Measurements from ENCODE around the gene KRTAP9-8. TPM values are rescaled to one million over a fixed set of nuclear protein-coding genes. Genes with fewer than 3 reads are reported as not detected.
"Not testable (repeated sequence)": the region's sequence is repeated elsewhere in the genome, so short reads cannot be mapped to it uniquely, and the experiment has no call there.

Gene KRTAP9-8
- total RNA-seq, 2 donors from 2014 or later: not detected

- intact Hi-C loops (cut with DNase I): no loop called here
- Histone ChIP-seq H3K4me1 (no peaks in the 10 kb centered on the region), H3K4me3 (no peak overlapping the region), H3K36me3 (no peaks in the 10 kb centered on the region), H3K9ac (ENCODE audit: low read depth in 2 of 2, low read length in 2 of 2) (no peak overlapping the region), H3K27ac (no peak overlapping the region), H3K27me3 (no peaks in the 10 kb centered on the region), H3K9me3 (no peaks in the 10 kb centered on the region)
- no peak for TF ChIP-seq CTCF (IDR thresholded peaks at IDR 0.05)
- DNase-seq: no peak
Observed at GRCh38 chr17:41212524-41213169, 25.2 kb upstream of the KRTAP9-8 start.

GRCh38 chr17:41215681-41216080 is 22.1 kb upstream of the KRTAP9-8 start:
- intact Hi-C loops (cut with DNase I): no loop called here
- H3K36me3 ChIP-seq: no peaks in the 10 kb centered on the region
- H3K27me3 ChIP-seq: no peaks in the 10 kb centered on the region
- H3K9me3 ChIP-seq: no peaks in the 10 kb centered on the region
- TF ChIP-seq CTCF (IDR thresholded peaks at IDR 0.05): no peak
- H3K4me1 ChIP-seq: no peaks in the 10 kb centered on the region
- H3K27ac ChIP-seq: no peak overlapping the region
- no peak overlapping the region for H3K9ac ChIP-seq (ENCODE audit: low read depth in 2 of 2, low read length in 2 of 2)
- H3K4me3 ChIP-seq: no peak overlapping the region
- no peak for DNase-seq

GRCh38 chr17:41223821-41224220 is 14.0 kb upstream of the KRTAP9-8 start:
- H3K27me3 ChIP-seq: no peaks in the 10 kb centered on the region
- no peak overlapping the region for H3K27ac ChIP-seq
- H3K4me3 ChIP-seq: no peak overlapping the region
- no peaks in the 10 kb centered on the region for H3K4me1 ChIP-seq
- TF ChIP-seq CTCF (IDR thresholded peaks at IDR 0.05): no peak
- H3K9me3 ChIP-seq: no peaks in the 10 kb centered on the region
- intact Hi-C loops (cut with DNase I): no loop called here
- no peaks in the 10 kb centered on the region for H3K36me3 ChIP-seq
- no peak overlapping the region for H3K9ac ChIP-seq (ENCODE audit: low read depth in 2 of 2, low read length in 2 of 2)
- no peak for DNase-seq

- no peak overlapping the region for H3K27ac ChIP-seq
- H3K9ac ChIP-seq (ENCODE audit: low read depth in 2 of 2, low read length in 2 of 2): no peak overlapping the region
- H3K27me3 ChIP-seq: no peaks in the 10 kb centered on the region
- H3K9me3 ChIP-seq: no peaks in the 10 kb centered on the region
- no peak for TF ChIP-seq CTCF (IDR thresholded peaks at IDR 0.05)
- no peak overlapping the region for H3K4me3 ChIP-seq
- no peaks in the 10 kb centered on the region for H3K36me3 ChIP-seq
- intact Hi-C loops (cut with DNase I): no loop called here
- no peak for DNase-seq
- H3K4me1 ChIP-seq: no peaks in the 10 kb centered on the region
Observed at GRCh38 chr17:41226051-41226450, 11.7 kb upstream of the KRTAP9-8 start.

- DNase-seq; H3K27me3 ChIP-seq; intact Hi-C loops (cut with DNase I): not testable (repeated sequence)
Observed at GRCh38 chr17:41226598-41227095, 11.2 kb upstream of the KRTAP9-8 start, which contains the start of gene KRTAP9-2. KRTAP9-2 (plus strand) TSS chr17:41226648; CDS start chr17:41226655, 7 bp downstream.

GRCh38 chr17:41230094-41230493 is 7.7 kb upstream of the KRTAP9-8 start:
- Histone ChIP-seq H3K27ac (no peak overlapping the region), H3K36me3 (no peaks in the 10 kb centered on the region), H3K4me3 (no peak overlapping the region), H3K27me3 (no peaks in the 10 kb centered on the region), H3K9ac (ENCODE audit: low read depth in 2 of 2, low read length in 2 of 2) (no peak overlapping the region), H3K9me3 (no peaks in the 10 kb centered on the region), H3K4me1 (no peaks in the 10 kb centered on the region)
- intact Hi-C loops (cut with DNase I): no loop called here
- DNase-seq: no peak
- TF ChIP-seq CTCF (IDR thresholded peaks at IDR 0.05): no peak

More at GRCh38 chr17:41226598-41227095, 11.2 kb upstream of the KRTAP9-8 start, which contains the start of gene KRTAP9-2:
- H3K9ac ChIP-seq (ENCODE audit: low read depth in 2 of 2, low read length in 2 of 2); H3K36me3 ChIP-seq; H3K4me1 ChIP-seq; H3K4me3 ChIP-seq; H3K9me3 ChIP-seq; H3K27ac ChIP-seq: not testable (repeated sequence)
